ENCODE results near the gene ZFAND4. TPM values are rescaled to one million over a fixed set of nuclear protein-coding genes. Genes with fewer than 3 reads are reported as not detected.
"Not testable (repeated sequence)": the region's sequence is repeated elsewhere in the genome, so short reads cannot be mapped to it uniquely, and the experiment has no call there.

The ZFAND4 gene
- total and polyA plus RNA-seq, 2 donors (not counting 1 experiment from before 2014, with no cell fraction given): 2.5 to 9.6 TPM

GRCh38 chr10:45602836-45603235 lies 69.7 kb downstream of the ZFAND4 start:
- Histone ChIP-seq H3K4me2 (ENCODE audit: extremely low read depth, insufficient read depth, low read length) (no peak overlapping the region), H3K9ac (ENCODE audit: insufficient read depth, low read length) (no peak overlapping the region), H3K4me3 (replicated peaks in 1 of 4; ENCODE audit: control extremely low read depth in 1 of 4, insufficient read depth in 1 of 4, low read depth in 3 of 4, low read length in 4 of 4) (no peak overlapping the region), H2AFZ (ENCODE audit: low read length) (no peak overlapping the region), H3K27me3 (ENCODE audit: control insufficient read depth, insufficient read depth, low read length) (peaks cover 3% of the 10 kb centered on the region), H3K9me3 (ENCODE audit: control insufficient read depth, insufficient read depth, low read depth, low read length) (no peaks in the 10 kb centered on the region), H3K36me3 (ENCODE audit: control insufficient read depth, insufficient read depth, low read length) (no peaks in the 10 kb centered on the region), H4K20me1 (ENCODE audit: control insufficient read depth, extremely low read depth, insufficient read depth, low read length) (no peaks in the 10 kb centered on the region), H3K27ac (ENCODE audit: insufficient read depth, low read length) (no peak overlapping the region), H3K4me1 (ENCODE audit: control insufficient read depth, extremely low read depth, insufficient read depth, low read length) (no peaks in the 10 kb centered on the region), H3K79me2 (ENCODE audit: control insufficient read depth, insufficient read depth, low read length) (no peaks in the 10 kb centered on the region)
- TF ChIP-seq CTCF (conservative IDR thresholded peaks at IDR 0.05 in 1 of 2, IDR thresholded peaks at IDR 0.05 in 1 of 2; ENCODE audit: low read depth in 1 of 2, low read length in 2 of 2) (no peak), EZH2 (IDR thresholded peaks at IDR 0.05; ENCODE audit: low read length, missing control alignments) (no peak)
- DNase-seq (ENCODE audit: low read depth in 2 of 2): no peak

GRCh38 chr10:45602082-45602730 lies 70.4 kb downstream of the ZFAND4 start:
- peak; percentile 58 to 64 for DNase-seq (ENCODE audit: low read depth in 2 of 2)
- Histone ChIP-seq H3K27ac (ENCODE audit: insufficient read depth, low read length) (no peak overlapping the region), H2AFZ (ENCODE audit: low read length) (no peak overlapping the region), H3K79me2 (ENCODE audit: control insufficient read depth, insufficient read depth, low read length) (no peaks in the 10 kb centered on the region), H3K4me2 (ENCODE audit: extremely low read depth, insufficient read depth, low read length) (no peak overlapping the region), H3K27me3 (ENCODE audit: control insufficient read depth, insufficient read depth, low read length) (peaks cover 3% of the 10 kb centered on the region), H3K4me1 (ENCODE audit: control insufficient read depth, extremely low read depth, insufficient read depth, low read length) (no peaks in the 10 kb centered on the region), H3K4me3 (replicated peaks in 1 of 4; ENCODE audit: control extremely low read depth in 1 of 4, insufficient read depth in 1 of 4, low read depth in 3 of 4, low read length in 4 of 4) (no peak overlapping the region), H4K20me1 (ENCODE audit: control insufficient read depth, extremely low read depth, insufficient read depth, low read length) (no peaks in the 10 kb centered on the region), H3K36me3 (ENCODE audit: control insufficient read depth, insufficient read depth, low read length) (no peaks in the 10 kb centered on the region), H3K9me3 (ENCODE audit: control insufficient read depth, insufficient read depth, low read depth, low read length) (no peaks in the 10 kb centered on the region), H3K9ac (ENCODE audit: insufficient read depth, low read length) (no peak overlapping the region)
- TF ChIP-seq CTCF (conservative IDR thresholded peaks at IDR 0.05 in 1 of 2, IDR thresholded peaks at IDR 0.05 in 1 of 2; ENCODE audit: low read depth in 1 of 2, low read length in 2 of 2): no peak
- no peak for TF ChIP-seq EZH2 (IDR thresholded peaks at IDR 0.05; ENCODE audit: low read length, missing control alignments)

GRCh38 chr10:45601254-45601930 lies 71.2 kb downstream of the ZFAND4 start:
- not testable (repeated sequence) for H3K9ac ChIP-seq (ENCODE audit: insufficient read depth, low read length); H3K4me2 ChIP-seq (ENCODE audit: extremely low read depth, insufficient read depth, low read length); H3K79me2 ChIP-seq (ENCODE audit: control insufficient read depth, insufficient read depth, low read length); H2AFZ ChIP-seq (ENCODE audit: low read length); H3K9me3 ChIP-seq (ENCODE audit: control insufficient read depth, insufficient read depth, low read depth, low read length); H3K4me1 ChIP-seq (ENCODE audit: control insufficient read depth, extremely low read depth, insufficient read depth, low read length); H4K20me1 ChIP-seq (ENCODE audit: control insufficient read depth, extremely low read depth, insufficient read depth, low read length); DNase-seq (ENCODE audit: low read depth in 2 of 2); H3K27ac ChIP-seq (ENCODE audit: insufficient read depth, low read length); H3K4me3 ChIP-seq (replicated peaks in 1 of 4; ENCODE audit: control extremely low read depth in 1 of 4, insufficient read depth in 1 of 4, low read depth in 3 of 4, low read length in 4 of 4); H3K36me3 ChIP-seq (ENCODE audit: control insufficient read depth, insufficient read depth, low read length); H3K27me3 ChIP-seq (ENCODE audit: control insufficient read depth, insufficient read depth, low read length)

Data from fibroblast of lung (primary cell).